ENCODE measurements around the gene SYNDIG1. TPM values are rescaled to one million over a fixed set of nuclear protein-coding genes. Genes with fewer than 3 reads are reported as not detected.

SYNDIG1 gene
- total RNA-seq, 4 donors from 2014 or later = 0.27 to 0.32 TPM; not detected in 2

GRCh38 chr20:24696396-24696795 lies 227.0 kb downstream of the SYNDIG1 start:
- no peak for TF ChIP-seq POLR2AphosphoS5 (IDR thresholded peaks at IDR 0.05)
- no peak for TF ChIP-seq CTCF (IDR thresholded peaks at IDR 0.05)
- no peak for TF ChIP-seq EP300 (IDR thresholded peaks at IDR 0.05; ENCODE audit: low read depth)
- TF ChIP-seq POLR2A (IDR thresholded peaks at IDR 0.05) = no peak
- intact Hi-C loops (cut with DNase I; ENCODE audit: low total_unique reads) = no loop called here
- Histone ChIP-seq H3K4me1 (no peaks in the 10 kb centered on the region), H3K36me3 (no peaks in the 10 kb centered on the region), H3K4me3 (no peak overlapping the region), H3K27me3 (no peaks in the 10 kb centered on the region), H3K27ac (no peak overlapping the region), H3K9me3 (no peaks in the 10 kb centered on the region)
- 92 to 100% methylated on average over 3 to 8 of the region's 8 CpGs for WGBS, 2 donors (ENCODE audit: low coverage in 1 of 2)
- DNase-seq = no peak
- in situ Hi-C loops (cut with MboI; ENCODE audit: low pct_ligation_motif_present in 1 of 4, low pct_unique_long_range_greater_than_20kb in 1 of 4, low sequenced_read_pairs in 3 of 4) = no loop called here

DNA sequence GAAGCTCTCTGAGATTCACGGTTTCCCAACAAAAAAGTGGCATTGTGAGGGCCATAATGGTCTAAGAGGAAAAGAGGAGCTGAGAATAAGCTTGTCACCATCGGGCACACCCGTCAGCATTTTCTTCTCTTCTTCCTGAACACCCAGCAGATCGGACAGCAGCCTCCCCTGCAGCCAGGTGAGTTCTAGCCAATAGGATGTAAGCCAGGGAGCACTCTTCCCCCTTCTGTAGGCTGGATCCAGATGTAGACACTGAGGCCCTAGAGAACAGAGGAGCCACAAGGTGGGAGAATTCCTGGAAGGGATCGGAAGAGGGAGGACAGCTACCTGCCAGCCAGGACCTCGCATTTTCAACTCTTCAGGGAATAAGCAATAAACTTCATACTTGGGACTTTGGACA lies 228.0 kb downstream of the SYNDIG1 start:
- no peak for TF ChIP-seq POLR2AphosphoS5 (IDR thresholded peaks at IDR 0.05)
- no peak for TF ChIP-seq POLR2A (IDR thresholded peaks at IDR 0.05)
- TF ChIP-seq EP300 (IDR thresholded peaks at IDR 0.05; ENCODE audit: low read depth) = no peak
- no peak for TF ChIP-seq CTCF (IDR thresholded peaks at IDR 0.05)
- 92 to 100% methylated on average over 2 to 6 of the region's 6 CpGs for WGBS, 2 donors (ENCODE audit: low coverage in 1 of 2)
- intact Hi-C loops (cut with DNase I; ENCODE audit: low total_unique reads) = no loop called here
- Histone ChIP-seq H3K27ac (no peak overlapping the region), H3K4me1 (no peaks in the 10 kb centered on the region), H3K27me3 (no peaks in the 10 kb centered on the region), H3K4me3 (no peak overlapping the region), H3K36me3 (no peaks in the 10 kb centered on the region), H3K9me3 (no peaks in the 10 kb centered on the region)
- DNase-seq = no peak
- in situ Hi-C loops (cut with MboI; ENCODE audit: low pct_ligation_motif_present in 1 of 4, low pct_unique_long_range_greater_than_20kb in 1 of 4, low sequenced_read_pairs in 3 of 4) = no loop called here

DNA sequence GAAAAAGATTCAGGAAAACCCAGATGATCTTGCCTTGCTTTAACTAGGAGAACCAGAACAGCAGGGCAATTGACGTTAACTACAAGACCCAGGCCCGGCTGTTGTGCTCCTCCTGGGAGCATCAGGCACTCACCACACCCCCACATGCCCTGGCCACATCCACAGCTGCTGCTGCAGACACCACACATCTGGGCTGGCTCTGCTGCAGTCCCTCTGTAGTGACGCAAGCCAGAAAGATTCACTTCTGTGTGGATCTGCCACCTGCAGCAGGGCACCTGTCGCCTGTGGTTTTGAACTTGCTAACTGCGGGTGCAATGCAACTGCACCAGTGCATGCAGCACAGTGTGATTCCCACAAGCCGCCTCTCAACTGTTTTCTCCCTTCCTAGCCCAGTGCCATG lies 228.8 kb downstream of the SYNDIG1 start:
- Histone ChIP-seq H3K4me1 (no peaks in the 10 kb centered on the region), H3K36me3 (no peaks in the 10 kb centered on the region), H3K27me3 (no peaks in the 10 kb centered on the region), H3K27ac (no peak overlapping the region), H3K4me3 (no peak overlapping the region), H3K9me3 (no peaks in the 10 kb centered on the region)
- DNase-seq = no peak
- WGBS, 2 donors (ENCODE audit: low coverage in 1 of 2) = 62% methylated on average over 6 of the region's 6 CpGs; no CpG with 5 or more reads in 1 of the 2 donors
- intact Hi-C loops (cut with DNase I; ENCODE audit: low total_unique reads) (no loop called here), in situ Hi-C loops (cut with MboI; ENCODE audit: low pct_ligation_motif_present in 1 of 4, low pct_unique_long_range_greater_than_20kb in 1 of 4, low sequenced_read_pairs in 3 of 4) (no loop called here)
- TF ChIP-seq POLR2A (IDR thresholded peaks at IDR 0.05) (no peak), EP300 (IDR thresholded peaks at IDR 0.05; ENCODE audit: low read depth) (no peak), POLR2AphosphoS5 (IDR thresholded peaks at IDR 0.05) (no peak), CTCF (IDR thresholded peaks at IDR 0.05) (no peak)

- Histone ChIP-seq H3K27me3 (no peaks in the 10 kb centered on the region), H3K36me3 (no peaks in the 10 kb centered on the region), H3K4me1 (no peaks in the 10 kb centered on the region), H3K9me3 (no peaks in the 10 kb centered on the region), H3K4me3 (no peak overlapping the region), H3K27ac (no peak overlapping the region)
- intact Hi-C loops (cut with DNase I; ENCODE audit: low total_unique reads) (no loop called here), in situ Hi-C loops (cut with MboI; ENCODE audit: low pct_ligation_motif_present in 1 of 4, low pct_unique_long_range_greater_than_20kb in 1 of 4, low sequenced_read_pairs in 3 of 4) (no loop called here)
- 58% methylated on average over 5 of the region's 5 CpGs; no CpG with 5 or more reads in 1 of the 2 donors for WGBS, 2 donors (ENCODE audit: low coverage in 1 of 2)
- TF ChIP-seq POLR2A (IDR thresholded peaks at IDR 0.05) = no peak
- no peak for TF ChIP-seq EP300 (IDR thresholded peaks at IDR 0.05; ENCODE audit: low read depth)
- TF ChIP-seq CTCF (IDR thresholded peaks at IDR 0.05) = no peak
- no peak for TF ChIP-seq POLR2AphosphoS5 (IDR thresholded peaks at IDR 0.05)
- no peak for DNase-seq
These were observed 229.3 kb downstream of the SYNDIG1 start for GRCh38 chr20:24698706-24699206.

Data from transverse colon (tissue), 4 donors.